Measurements from ENCODE around the gene E2F1.

The E2F1 gene

DNA sequence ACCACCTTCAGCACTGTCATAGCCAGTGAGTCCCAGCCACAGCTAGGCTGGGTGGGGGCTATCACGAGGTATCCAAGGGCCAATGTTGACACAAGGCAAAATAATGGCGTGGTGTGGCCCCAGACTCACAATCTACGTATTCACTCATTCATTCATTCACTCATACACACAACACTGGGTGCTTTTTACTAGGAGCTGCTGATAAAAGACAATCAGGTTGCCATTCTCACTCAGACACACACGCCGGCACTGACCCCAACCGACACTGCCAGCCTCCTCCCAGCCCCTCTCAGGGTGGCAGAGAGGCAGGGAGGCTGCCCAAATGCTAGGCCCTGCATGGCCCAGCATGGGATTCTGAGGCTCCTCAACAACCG is 25.5 kb downstream of the E2F1 start:
- TF ChIP-seq, protein P1, sequence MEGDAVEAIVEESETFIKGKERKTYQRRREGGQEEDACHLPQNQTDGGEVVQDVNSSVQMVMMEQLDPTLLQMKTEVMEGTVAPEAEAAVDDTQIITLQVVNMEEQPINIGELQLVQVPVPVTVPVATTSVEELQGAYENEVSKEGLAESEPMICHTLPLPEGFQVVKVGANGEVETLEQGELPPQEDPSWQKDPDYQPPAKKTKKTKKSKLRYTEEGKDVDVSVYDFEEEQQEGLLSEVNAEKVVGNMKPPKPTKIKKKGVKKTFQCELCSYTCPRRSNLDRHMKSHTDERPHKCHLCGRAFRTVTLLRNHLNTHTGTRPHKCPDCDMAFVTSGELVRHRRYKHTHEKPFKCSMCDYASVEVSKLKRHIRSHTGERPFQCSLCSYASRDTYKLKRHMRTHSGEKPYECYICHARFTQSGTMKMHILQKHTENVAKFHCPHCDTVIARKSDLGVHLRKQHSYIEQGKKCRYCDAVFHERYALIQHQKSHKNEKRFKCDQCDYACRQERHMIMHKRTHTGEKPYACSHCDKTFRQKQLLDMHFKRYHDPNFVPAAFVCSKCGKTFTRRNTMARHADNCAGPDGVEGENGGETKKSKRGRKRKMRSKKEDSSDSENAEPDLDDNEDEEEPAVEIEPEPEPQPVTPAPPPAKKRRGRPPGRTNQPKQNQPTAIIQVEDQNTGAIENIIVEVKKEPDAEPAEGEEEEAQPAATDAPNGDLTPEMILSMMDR (conservative IDR thresholded peaks at IDR 0.05; ENCODE audit: low read depth, low read length), result no peak
- Histone ChIP-seq H3K4me1 (ENCODE audit: low read depth, poor library complexity, severe bottlenecking) (peaks cover 33% of the 10 kb centered on the region), H3K27ac (no peak overlapping the region), H3K4me3 (IDR thresholded peaks at IDR 0.05; ENCODE audit: insufficient read depth, low read depth, low read length) (no peak overlapping the region), H4K20me1 (ENCODE audit: insufficient read depth) (no peaks in the 10 kb centered on the region), H3K36me3 (ENCODE audit: insufficient read depth) (no peaks in the 10 kb centered on the region), H2AFZ (ENCODE audit: low read depth) (no peak overlapping the region), H3K9ac (no peak overlapping the region), H3K4me2 (no peak overlapping the region), H3K79me2 (ENCODE audit: insufficient read depth, low read depth) (peaks cover 2% of the 10 kb centered on the region; the same call in 1 of the 2 replicates), H3K27me3 (ENCODE audit: insufficient read depth, low read depth) (no peaks in the 10 kb centered on the region)

DNA sequence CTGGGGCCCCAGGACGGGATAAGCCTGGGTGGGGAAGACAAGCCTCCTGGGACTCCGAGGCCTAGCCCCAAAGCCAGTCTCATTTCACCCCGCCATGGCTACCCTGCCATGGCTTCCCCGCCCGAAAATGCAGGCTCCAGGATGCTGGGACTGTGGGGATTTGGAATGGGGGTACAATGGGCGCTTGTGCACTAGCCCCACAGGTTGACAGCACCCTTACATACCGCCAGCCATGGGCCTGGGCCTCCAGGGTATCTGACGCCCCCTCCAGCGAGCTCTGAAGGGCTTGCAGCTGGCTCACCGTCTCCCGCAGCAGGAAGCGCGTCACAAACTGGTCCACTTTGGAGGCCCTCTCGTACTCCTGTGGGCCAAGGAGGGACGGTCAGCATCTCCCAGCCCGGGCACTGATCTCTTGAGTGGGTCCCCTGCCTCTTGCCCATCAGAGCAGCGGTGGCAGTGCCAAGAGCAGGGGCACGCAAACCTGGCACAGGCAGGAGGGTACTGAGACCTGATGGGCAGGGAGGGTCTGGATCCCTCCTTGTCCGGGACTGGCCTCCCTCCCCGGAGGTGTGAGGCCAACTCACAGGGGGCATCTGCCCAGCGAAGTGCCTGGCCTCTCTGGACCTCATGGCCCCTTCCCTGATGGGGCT is 26.0 kb downstream of the E2F1 start:
- no peak overlapping the region for H3K4me2 ChIP-seq
- H3K27me3 ChIP-seq (ENCODE audit: insufficient read depth, low read depth), result no peaks in the 10 kb centered on the region
- no peaks in the 10 kb centered on the region for H4K20me1 ChIP-seq (ENCODE audit: insufficient read depth)
- no peak overlapping the region for H3K4me3 ChIP-seq (IDR thresholded peaks at IDR 0.05; ENCODE audit: insufficient read depth, low read depth, low read length)
- TF ChIP-seq, protein P1 (conservative IDR thresholded peaks at IDR 0.05; ENCODE audit: low read depth, low read length), result no peak
- H3K9ac ChIP-seq, result no peak overlapping the region
- no peak overlapping the region for H2AFZ ChIP-seq (ENCODE audit: low read depth)
- peaks cover 28% of the 10 kb centered on the region for H3K4me1 ChIP-seq (ENCODE audit: low read depth, poor library complexity, severe bottlenecking)
- H3K27ac ChIP-seq, result no peak overlapping the region
- H3K36me3 ChIP-seq (ENCODE audit: insufficient read depth), result no peaks in the 10 kb centered on the region
- no peaks in the 10 kb centered on the region for H3K79me2 ChIP-seq (ENCODE audit: insufficient read depth, low read depth)

DNA sequence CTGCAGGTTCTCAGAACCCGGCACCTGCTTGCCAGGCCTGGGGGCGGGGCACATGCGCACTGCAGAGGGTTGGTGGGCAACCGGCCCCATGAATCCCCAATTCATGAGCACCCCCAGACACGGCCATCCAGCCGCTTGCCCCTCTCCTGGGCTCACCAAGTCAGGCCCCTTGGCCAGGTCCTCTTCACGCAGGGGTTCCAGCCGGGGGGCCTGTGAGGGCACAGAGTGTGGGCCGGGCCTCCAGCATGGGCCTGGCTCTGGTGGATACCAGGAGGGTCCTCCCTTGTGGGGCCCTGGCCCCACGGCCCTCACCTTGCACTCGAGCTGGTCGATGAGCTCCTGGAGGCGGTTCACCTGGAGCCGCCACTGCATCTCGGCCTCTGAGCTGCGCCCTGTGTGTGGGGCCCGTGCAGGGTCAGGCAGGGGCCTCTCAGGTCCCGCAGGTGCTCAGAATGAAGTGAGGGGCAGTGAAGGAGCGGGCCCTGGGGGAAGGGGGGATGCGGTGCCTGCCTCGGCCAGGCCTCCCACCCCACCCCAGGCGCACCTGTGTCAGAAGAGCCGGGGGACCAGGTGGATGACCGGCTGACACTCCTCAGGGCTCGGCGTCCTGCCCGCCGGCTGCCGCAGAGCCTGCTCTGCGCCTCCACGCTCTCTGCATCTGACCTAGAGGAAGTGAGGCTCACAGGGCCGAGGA is 26.7 kb downstream of the E2F1 start:
- Histone ChIP-seq H3K27ac (no peak overlapping the region), H3K27me3 (ENCODE audit: insufficient read depth, low read depth) (no peaks in the 10 kb centered on the region), H2AFZ (ENCODE audit: low read depth) (no peak overlapping the region), H3K9ac (no peak overlapping the region), H3K36me3 (ENCODE audit: insufficient read depth) (no peaks in the 10 kb centered on the region), H3K4me3 (IDR thresholded peaks at IDR 0.05; ENCODE audit: insufficient read depth, low read depth, low read length) (no peak overlapping the region), H3K4me1 (ENCODE audit: low read depth, poor library complexity, severe bottlenecking) (peaks cover 21% of the 10 kb centered on the region), H3K79me2 (ENCODE audit: insufficient read depth, low read depth) (no peaks in the 10 kb centered on the region), H3K4me2 (no peak overlapping the region), H4K20me1 (ENCODE audit: insufficient read depth) (no peaks in the 10 kb centered on the region)
- TF ChIP-seq, protein P1 (conservative IDR thresholded peaks at IDR 0.05; ENCODE audit: low read depth, low read length), result no peak

DNA sequence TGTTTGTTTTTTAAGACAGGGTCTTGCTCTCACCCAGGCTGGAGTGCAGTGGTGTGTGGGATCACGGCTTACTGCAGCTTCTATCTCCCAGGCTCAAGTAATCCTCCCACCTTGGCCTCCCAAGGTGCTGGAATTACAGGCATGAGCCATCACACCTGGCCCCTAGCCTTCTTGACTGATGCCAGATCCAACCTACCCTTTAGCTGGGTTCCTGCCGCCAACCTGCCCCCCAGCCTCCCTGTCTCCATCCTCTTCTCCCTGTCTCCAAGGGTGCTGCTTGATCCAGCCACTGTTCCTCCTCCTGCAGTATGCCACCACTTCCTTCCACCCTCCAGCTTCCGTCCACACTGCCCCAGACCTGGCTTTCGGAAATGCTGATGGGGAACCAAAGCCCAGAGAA is 27.3 kb downstream of the E2F1 start:
- no peak overlapping the region for H3K4me2 ChIP-seq
- peaks cover 21% of the 10 kb centered on the region for H3K4me1 ChIP-seq (ENCODE audit: low read depth, poor library complexity, severe bottlenecking)
- H3K27ac ChIP-seq, result no peak overlapping the region
- H3K36me3 ChIP-seq (ENCODE audit: insufficient read depth), result no peaks in the 10 kb centered on the region
- H3K4me3 ChIP-seq (IDR thresholded peaks at IDR 0.05; ENCODE audit: insufficient read depth, low read depth, low read length), result no peak overlapping the region
- H3K27me3 ChIP-seq (ENCODE audit: insufficient read depth, low read depth), result no peaks in the 10 kb centered on the region
- H2AFZ ChIP-seq (ENCODE audit: low read depth), result no peak overlapping the region
- no peak overlapping the region for H3K9ac ChIP-seq
- TF ChIP-seq, protein P1 (conservative IDR thresholded peaks at IDR 0.05; ENCODE audit: low read depth, low read length), result no peak
- H3K79me2 ChIP-seq (ENCODE audit: insufficient read depth, low read depth), result no peaks in the 10 kb centered on the region
- H4K20me1 ChIP-seq (ENCODE audit: insufficient read depth), result no peaks in the 10 kb centered on the region

All from KMS-11 (cell line).